Anterior cingulate cortex (tissue), 58 donors: ENCODE measurements around the gene FOXD3.

ENCODE experiments used
- DNase-seq, 58 donors: peaks; one replicate each; lab custom pipeline; 2025; lab: John Stamatoyannopoulos, UW

FOXD3 gene

GRCh38 chr1:63322114-63322943, at the start of gene FOXD3:
FOXD3 (plus strand) TSS chr1:63322567; CDS start chr1:63323059, 492 bp downstream.
- DNase-seq = peak in 3 of 58 donors; percentile 1 to 28 (median 17)

DNA sequence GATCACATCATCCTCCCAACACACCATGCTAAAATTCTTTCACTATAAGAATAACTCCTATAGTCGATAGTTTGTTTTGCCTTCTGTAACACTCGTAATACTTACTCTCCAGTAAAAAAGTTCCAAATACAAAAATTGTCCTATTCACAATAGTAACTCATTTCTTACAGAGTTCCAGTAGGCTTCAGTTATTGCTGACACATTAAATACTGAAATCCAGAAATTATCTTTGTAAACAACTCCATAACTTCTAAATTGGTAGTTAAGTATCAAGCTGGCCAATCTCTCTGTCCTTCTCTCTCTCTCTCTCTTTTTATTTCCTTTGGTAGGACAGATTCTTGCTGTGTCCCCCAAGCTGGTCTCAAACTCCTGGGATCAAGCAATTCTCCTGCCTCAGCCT, 49.6 kb upstream of the FOXD3 start:
- DNase-seq = no peak

GRCh38 chr1:63274371-63274770, 48.0 kb upstream of the FOXD3 start:
- no peak for DNase-seq

DNA sequence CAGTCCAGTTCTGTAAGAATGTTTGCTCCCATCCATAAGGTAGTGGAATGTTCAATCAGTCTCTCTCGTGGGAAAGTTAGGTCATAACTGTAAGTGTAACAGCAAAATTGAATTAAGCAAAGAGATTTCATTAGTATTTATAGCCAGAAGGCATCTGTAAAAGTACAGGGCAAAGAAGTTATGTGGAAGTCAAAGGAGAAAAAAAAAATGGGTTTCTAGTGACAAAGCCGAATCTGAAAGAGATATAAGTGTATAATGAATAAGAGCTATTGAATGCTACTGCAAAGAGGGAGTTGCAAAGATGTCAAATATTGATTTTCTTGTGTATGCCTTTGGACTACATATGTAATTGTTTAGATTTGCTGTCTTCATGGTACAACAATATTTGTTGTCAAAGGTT, 47.4 kb upstream of the FOXD3 start:
- no peak for DNase-seq

GRCh38 chr1:63276624-63277023, 45.7 kb upstream of the FOXD3 start:
- DNase-seq = no peak

GRCh38 chr1:63277195-63278192, 44.9 kb upstream of the FOXD3 start:
- no peak for DNase-seq

DNA sequence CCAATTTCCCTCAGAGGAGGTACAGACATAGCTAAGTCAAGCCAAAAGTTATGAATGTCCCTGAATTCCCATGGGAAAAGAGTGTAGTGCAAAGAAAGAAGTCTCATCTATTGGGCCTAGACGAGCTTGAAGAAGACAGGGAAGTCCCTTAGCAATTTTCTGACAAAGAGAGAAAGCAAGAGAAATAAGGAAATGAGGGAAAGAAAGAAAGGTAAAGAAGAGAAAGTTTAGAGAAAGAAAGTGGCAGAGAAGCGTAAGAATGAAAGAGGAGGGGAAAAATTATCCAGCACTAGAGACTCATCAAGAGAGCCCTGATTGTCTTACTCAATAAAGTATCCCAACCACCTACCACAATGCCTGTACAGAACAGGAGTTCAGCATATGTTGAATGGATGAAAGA, 40.6 kb upstream of the FOXD3 start:
- no peak for DNase-seq

DNA sequence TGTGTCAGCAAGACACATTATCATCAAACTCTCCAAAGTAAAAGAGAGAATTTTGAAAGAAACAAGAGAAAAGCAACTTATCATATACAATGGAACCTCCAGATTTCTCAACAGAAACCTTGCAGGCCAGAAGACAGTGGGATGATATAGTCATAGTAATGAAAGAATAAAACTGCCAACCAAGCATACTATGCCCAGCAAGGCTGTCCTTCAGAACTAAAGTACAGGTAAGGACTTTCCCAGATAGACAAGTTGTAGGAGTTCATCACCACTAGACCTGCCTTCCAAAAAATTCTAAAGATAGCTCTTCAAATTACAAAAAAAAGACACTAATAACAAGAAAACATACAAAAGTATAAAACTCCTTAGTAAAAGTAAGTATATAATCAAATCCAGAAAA, 33.2 kb upstream of the FOXD3 start:
- DNase-seq = no peak

GRCh38 chr1:63294803-63295594, 27.4 kb upstream of the FOXD3 start:
- no peak for DNase-seq

DNA sequence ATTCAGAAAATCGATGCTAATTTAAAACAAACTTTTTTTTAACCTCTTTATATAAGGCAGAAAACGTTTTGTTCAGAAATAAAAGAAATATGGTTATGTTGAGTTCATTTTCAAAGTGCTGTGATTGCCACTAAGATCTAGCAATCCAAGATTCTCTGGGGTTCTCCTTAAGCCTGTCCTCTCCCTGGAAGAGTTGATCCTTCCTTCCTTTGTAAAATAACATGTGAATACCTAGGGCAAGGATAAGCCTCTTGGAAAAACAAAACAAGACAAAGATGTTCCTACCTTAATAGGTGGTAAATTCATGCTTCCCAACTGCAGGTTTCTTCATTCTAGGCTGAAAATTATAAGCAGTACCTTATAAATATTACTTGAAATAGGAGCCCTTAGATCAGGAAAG, 18.0 kb upstream of the FOXD3 start:
- DNase-seq = no peak

- no peak for DNase-seq
These were observed 17.3 kb upstream of the FOXD3 start for GRCh38 chr1:63305043-63305442.

DNA sequence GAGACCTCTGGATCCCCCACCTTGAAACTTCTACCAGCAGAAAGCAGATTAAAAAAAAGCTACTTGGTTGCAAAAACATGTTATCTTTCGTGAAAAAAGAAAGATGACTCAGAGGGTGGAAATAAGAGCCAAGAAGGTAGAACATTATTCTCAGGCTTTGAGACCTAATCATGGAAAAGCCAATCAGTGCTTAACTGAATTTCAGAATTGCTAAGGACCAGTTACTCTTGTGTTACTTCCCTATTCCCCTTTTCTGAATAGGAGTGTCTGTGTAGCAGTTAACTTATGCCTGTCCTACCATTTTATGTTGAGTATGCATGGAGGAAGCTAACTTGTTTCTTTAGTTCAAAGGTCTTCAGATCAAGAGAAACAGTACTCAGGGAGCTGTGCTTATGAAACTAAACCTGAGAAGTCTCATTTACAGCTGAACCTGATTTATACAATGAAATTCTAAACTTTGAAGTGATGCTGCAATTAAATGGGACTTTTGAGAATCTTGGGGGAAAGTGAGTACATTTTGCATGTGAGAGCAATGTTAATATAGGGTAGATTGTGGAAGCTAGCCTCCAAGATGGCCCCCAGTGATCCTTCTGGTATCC, 15.1 kb upstream of the FOXD3 start:
- no peak for DNase-seq

DNA sequence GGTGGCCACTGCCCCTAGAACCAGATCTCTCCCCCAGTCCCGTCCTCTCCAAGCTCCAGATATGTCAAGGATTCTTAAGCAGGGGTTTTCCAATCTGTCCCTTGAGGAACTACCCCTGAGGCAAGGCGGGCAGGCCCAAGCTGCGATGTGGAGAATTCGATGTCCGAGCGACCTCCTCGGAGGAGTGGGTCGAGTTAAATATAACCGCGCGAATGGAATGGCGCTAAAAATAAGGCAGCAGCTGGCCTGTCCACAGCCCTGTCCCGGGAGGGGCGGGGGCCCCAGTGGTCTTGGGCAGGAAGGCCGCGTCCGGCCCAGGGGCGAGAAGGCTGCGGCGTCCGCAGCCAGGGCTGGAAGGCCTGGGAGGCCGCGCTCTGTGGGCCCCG, 5.8 kb upstream of the FOXD3 start:
- no peak for DNase-seq

GRCh38 chr1:63316984-63317816, 5.2 kb upstream of the FOXD3 start:
- DNase-seq = peak in 1 of 58 donors; percentile 3

GRCh38 chr1:63317817-63318152, 4.6 kb upstream of the FOXD3 start:
- no peak for DNase-seq

GRCh38 chr1:63318201-63318979, 4.0 kb upstream of the FOXD3 start:
- no peak for DNase-seq

- DNase-seq = no peak
These were observed 3.0 kb upstream of the FOXD3 start for GRCh38 chr1:63319046-63320021.
